GM18909 (cell line): ENCODE data around the gene BCR.

Experiments
- ATAC-seq: cut with Tn5 transposase; IDR thresholded peaks from one replicate; pipeline ENCODE4 v1.9.1; 2021; ENCODE audit warnings: mild to moderate bottlenecking; ENCODE audit not compliant: unreplicated experiment, poor library complexity

BCR gene

DNA sequence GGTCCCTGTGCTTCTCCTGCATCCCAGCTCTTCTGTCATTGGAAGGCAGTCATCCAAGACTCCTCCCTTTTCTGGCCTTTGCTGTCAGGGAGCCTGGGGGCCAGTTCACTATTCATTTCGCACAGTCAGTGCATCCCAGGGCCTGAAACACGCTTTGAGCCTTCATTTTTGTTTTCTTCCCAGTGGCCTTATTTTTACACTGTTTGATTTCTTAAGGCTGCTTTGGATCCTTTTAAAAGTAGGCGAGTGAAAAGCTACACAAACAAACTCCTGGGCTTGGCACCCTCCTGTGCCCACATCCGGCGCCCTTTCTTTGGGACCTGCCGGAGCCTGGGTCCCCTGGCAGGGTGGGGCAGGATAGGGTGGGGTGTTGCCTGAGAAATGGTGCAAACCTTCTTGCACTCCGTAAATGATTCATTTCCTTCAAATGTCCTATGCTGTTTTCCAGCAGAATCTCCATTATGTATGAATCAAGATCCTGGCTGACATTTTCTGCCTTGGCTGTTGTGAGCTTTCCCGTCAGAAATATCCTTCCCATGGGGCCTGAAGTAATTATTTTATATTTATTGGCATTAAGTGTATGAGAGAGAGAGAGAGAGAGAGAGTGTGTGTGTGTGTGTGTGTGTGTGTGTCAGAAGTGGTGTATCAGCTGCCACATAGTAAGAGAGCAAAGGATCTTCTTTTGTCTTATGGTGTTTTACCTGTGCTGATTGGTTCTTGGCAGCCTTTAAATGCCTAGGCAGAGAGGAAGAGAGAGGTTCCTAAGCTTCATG is 45.6 kb downstream of the BCR start:
- no peak for ATAC-seq

DNA sequence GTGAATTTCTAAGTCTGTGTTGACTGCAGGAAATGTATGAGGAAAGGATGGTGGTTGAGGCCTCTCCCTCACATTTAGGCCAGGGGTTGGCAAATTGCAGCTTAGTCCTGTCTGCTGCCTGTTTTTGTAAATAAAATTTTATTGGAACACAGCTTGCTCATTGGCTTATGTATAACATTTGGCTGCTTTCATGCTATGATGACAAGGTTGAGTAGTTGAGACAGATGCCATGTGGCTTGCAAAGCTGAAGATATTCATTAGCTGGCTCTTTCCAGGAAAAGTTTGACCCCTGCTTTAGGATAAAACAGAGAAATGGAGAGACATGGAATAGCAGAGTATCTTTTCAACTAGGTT is 46.2 kb downstream of the BCR start:
- ATAC-seq: no peak

DNA sequence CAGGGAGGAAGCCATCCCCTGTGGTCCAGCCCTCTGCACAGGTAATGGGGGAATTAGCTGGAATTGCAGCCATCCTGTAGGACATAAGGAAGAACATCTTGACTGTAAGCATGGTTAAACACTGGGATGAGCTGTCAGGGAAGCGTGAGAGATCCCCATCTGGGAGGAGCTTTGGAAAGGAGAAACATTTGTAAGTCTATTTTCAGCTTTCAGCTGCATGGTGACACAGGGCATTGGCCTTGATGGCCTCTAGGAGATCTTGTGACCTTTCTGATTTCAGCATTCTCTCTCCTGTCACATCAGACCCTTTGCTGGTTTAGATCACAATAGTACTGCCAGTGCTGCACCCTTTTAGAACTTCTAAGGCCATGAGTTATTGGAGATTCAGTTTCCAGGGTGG is 47.1 kb downstream of the BCR start:
- no peak for ATAC-seq

DNA sequence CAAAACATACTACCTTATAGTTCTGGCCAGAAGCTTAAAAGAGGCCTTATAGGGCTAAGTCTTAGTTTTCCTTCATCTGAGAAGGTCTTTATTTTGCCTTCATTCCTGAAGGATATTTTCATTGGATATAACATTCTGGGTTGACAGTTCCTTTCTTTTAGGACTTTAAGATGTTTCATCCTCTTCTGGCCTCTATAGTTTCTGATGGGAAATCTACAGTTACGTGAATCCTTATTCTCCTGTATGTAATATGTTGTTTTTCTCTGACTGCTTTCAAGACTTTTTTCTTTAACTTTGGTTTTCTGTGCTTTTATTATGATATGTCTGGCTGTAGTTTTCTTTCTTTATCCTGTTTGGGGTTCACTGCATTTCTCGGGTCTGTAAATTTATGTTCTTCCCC is 48.2 kb downstream of the BCR start:
- no peak for ATAC-seq

DNA sequence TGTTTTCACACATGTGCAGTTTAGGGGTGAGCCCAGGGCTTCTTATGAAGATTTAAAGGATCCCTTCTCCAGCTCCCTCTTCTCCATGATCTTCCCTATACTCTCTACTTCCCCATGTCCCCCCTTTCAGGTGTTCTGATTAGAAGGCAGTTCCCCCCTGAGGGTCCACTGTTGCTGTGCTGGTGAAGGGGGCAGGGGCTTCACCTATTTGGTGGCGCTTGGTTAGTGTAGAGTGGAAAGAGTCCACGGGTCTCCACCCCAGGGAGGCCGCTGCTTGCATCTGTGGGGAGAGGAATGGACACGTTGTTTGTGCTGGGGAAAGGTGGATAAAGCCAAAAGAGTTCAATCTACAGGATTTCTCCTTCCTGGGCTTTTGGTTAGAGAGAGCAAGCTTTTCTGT is 49.3 kb downstream of the BCR start:
- ATAC-seq: no peak

GRCh38 chr22:23230348-23231068 is 50.2 kb downstream of the BCR start:
- no peak for ATAC-seq

DNA sequence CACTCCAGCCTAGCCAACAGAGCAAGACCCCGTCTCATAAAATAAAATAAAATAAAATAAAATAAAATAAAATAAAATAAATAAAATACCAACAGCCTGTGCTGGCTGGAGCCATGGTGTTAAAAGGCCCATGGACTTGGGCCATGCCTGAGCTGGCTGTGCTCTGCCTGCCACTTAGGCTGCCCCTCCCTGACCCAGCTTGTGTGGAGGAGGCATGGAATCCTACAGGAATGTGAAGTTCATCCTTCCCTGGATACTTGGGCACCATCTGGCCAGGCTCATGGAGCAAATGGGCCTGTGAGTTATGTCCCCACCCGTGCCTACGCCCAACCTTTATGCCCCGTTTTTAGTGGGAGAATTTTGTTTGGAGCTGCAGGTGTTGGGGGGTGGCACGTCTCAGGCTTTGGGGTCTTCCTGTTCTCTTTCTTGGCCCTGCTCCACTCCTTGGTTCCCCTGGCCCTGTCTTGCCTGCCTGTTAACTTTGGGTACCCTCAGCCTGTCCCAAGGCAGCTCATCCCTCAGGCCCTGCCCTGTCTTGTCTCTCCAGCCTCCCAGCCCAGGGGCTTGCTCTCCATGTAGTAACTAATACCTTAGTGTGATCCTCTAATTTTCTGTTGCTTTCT is 51.3 kb downstream of the BCR start:
- no peak for ATAC-seq

- no peak for ATAC-seq
Observed at GRCh38 chr22:23232094-23232905, 52.0 kb downstream of the BCR start.

DNA sequence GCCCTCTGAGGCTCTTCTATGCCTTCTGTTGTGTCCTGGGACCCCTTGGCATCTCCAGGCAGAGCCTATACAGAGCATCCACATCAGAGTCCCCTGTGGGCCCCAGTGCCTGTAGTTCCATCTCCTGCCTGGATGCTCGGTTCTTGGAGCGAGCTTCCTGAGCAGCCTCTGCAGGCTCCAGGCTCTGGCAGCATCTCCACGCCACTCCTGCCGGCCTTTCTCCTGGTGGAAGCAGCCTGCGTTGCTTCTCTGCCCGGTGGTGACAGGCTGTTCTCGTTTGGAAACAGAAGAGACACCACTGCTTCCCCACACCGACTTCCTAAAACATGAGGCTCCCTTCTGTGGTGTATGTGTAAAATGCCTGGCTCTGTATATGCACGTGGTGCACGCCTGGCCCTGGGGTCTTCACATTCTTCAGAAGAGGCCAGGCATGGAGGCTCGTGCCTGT is 52.8 kb downstream of the BCR start:
- ATAC-seq: no peak

- ATAC-seq: no peak
Observed at GRCh38 chr22:23233752-23234408, 53.6 kb downstream of the BCR start.

GRCh38 chr22:23234409-23235161 is 54.3 kb downstream of the BCR start:
- ATAC-seq: no peak

- ATAC-seq: no peak
Observed at GRCh38 chr22:23235425-23235824, 55.1 kb downstream of the BCR start.

DNA sequence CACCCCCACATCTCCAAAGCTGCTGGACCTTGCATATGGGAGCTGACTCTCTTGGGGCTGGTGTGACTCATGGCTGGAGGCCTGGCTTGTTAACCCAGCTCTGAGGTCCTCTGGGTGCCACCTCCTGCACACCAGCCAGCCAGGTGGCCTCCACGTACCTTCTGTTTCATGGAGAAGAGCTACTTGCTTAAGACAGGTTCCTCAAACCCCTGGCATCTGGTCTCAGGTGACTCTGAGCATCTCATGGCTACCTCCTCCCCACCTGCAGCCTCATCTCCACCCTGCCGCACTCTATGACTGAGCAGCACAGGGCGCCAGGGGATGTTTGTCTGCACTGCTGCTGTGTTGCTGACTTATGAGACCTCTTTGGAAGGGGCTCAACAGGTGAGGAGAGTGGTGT is 55.7 kb downstream of the BCR start:
- no peak for ATAC-seq

- no peak for ATAC-seq
Observed at GRCh38 chr22:23236440-23237184, 56.3 kb downstream of the BCR start.

- no peak for ATAC-seq
Observed at GRCh38 chr22:23237201-23237798, 57.0 kb downstream of the BCR start.

- no peak for ATAC-seq
Observed at GRCh38 chr22:23237841-23238240, 57.5 kb downstream of the BCR start.

- no peak for ATAC-seq
Observed at GRCh38 chr22:23238707-23239106, 58.4 kb downstream of the BCR start.

DNA sequence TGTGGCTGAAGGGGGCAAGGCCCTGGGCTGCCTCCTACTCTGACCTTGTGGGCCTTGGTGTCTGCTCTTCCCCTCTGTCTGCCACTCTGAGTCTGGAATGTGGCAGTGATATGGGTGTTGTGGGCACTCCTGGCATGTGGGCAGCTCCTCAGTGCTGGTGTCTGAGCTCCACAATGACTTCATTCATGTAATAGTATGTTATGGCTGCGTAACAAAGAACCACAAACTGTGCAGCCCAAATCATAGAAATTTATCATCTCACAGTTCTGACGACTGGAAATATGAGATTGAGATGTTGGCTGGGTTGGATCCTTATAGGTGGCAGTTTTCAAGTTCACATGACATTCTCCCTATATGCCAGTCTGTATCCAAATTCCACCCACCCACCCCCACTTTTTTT is 59.1 kb downstream of the BCR start:
- ATAC-seq: no peak
